A549 (cell line): ENCODE measurements around the gene PEX3.

Source experiments
- EP300 ChIP-seq, 2 experiments: fragments of >200 bp; sonication (Bioruptor Twin); formaldehyde crosslinking; IDR thresholded peaks; 2 replicates in 1 of 2; 3 replicates in 1 of 2; pipeline ENCODE4 v1.6.1; 2016 to 2017
- NR3C1 ChIP-seq: fragments of >200 bp; sonication (Bioruptor Twin); formaldehyde crosslinking; IDR thresholded peaks from 3 replicates; pipeline ENCODE4 v1.6.1; 2017
- POLR2A ChIP-seq: IDR thresholded peaks from 2 replicates; pipeline ENCODE4 v1.6.1; 2012; ENCODE audit warnings: mild to moderate bottlenecking, low read length
- TF ChIP-seq, protein P1 (sequence below): fragments of >200 bp; sonication (Bioruptor Twin); formaldehyde crosslinking; IDR thresholded peaks from 3 replicates; pipeline ENCODE4 v1.5.1; 2016
- TF ChIP-seq, protein P2 (sequence below): fragments of 250-450 bp; sonication (Bioruptor Pico); IDR thresholded peaks from 2 replicates; pipeline ENCODE4 v1.5.0; 2020; ENCODE audit warnings: low read depth, mild to moderate bottlenecking, moderate library complexity

DNA sequence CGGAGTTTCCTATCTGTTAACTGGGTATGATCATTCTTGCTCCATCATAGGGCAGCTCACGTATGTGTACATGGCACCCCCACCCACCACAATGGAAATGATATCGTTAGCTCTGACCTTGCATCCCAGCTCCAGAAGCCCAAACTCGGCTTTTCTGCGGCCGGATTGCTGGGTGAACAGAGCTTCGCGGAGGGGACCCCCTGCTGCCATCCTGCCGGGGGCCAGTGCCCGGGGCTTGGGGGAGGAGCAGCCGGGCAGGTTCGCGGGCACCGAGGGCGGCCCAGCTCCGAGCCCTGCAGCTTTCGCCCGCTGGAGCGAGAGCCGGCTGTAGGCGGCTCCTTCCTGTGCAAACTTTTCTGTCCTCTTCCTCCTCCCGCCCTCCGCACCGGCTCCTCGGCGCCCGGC, 85.9 kb downstream of the PEX3 start:
- TF ChIP-seq, protein P1, sequence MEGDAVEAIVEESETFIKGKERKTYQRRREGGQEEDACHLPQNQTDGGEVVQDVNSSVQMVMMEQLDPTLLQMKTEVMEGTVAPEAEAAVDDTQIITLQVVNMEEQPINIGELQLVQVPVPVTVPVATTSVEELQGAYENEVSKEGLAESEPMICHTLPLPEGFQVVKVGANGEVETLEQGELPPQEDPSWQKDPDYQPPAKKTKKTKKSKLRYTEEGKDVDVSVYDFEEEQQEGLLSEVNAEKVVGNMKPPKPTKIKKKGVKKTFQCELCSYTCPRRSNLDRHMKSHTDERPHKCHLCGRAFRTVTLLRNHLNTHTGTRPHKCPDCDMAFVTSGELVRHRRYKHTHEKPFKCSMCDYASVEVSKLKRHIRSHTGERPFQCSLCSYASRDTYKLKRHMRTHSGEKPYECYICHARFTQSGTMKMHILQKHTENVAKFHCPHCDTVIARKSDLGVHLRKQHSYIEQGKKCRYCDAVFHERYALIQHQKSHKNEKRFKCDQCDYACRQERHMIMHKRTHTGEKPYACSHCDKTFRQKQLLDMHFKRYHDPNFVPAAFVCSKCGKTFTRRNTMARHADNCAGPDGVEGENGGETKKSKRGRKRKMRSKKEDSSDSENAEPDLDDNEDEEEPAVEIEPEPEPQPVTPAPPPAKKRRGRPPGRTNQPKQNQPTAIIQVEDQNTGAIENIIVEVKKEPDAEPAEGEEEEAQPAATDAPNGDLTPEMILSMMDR = no peak
- TF ChIP-seq EP300 (IDR thresholded peaks at IDR 0.05) (no peak), POLR2A (no peak; the same call in 1 of the 2 replicates), NR3C1 (no peak)
- TF ChIP-seq, protein P2, sequence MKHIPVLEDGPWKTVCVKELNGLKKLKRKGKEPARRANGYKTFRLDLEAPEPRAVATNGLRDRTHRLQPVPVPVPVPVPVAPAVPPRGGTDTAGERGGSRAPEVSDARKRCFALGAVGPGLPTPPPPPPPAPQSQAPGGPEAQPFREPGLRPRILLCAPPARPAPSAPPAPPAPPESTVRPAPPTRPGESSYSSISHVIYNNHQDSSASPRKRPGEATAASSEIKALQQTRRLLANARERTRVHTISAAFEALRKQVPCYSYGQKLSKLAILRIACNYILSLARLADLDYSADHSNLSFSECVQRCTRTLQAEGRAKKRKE (CRISPR knock-in tag) = no peak
